Nucleus accumbens (tissue), 56 donors: Measurements from ENCODE around the gene RNF183.
"Not testable (repeated sequence)": the region's sequence is repeated elsewhere in the genome, so short reads cannot be mapped to it uniquely, and the experiment has no call there.

Experiments
- DNase-seq, 56 donors: peaks; one replicate each; lab custom pipeline; 2025; lab: John Stamatoyannopoulos, UW

The RNF183 gene

GRCh38 chr9:113278840-113279239, 24.3 kb downstream of the RNF183 start:
- DNase-seq = no peak

DNA sequence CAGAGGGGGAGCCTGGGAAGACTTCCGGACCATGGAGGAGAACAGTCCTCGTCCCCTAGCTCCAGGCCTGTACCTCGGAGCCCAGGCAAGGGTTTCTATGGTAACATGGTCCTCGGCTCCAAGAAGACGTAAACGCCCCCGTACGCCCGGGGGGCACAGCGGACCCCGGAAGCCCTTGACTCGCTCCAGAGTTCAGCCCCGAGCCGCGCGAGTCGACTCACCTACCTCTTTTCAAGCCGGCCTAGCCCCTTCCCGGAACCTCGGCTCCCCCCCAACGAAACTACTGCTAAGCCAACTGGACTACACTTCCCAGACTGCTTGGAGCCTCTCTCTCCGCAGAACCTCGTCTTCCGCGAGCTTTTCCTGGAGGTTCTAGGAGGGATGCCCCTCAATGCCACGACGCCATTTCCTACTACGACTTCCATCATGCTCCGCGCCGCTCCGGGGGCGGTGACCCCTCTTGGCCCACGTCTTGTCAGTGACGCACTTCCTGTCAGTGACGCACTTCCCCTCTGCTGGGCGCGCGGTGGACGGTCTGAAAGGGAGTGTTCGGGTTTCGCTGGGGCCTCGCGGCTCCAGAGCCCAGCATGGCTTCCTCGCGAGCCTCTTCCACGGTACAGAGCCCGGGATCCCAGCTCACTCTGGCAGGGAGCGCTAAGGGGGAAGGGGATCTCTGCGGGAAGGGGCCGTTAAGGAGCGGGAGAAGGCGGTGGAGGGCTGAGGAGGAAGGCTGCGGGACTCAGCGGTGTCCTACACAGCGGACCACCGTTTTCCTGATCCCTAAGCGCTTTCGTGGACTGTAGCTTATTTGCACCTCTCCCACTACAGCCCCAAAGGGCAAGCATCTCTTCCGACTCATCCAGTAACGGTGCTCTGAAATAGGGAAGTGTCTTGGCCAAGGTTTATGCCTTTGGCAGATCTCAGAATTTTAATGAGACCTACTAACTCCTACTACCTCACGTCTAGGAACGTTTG, 27.7 kb downstream of the RNF183 start, which contains the start of the genes CDC26 and PRPF4:
Gene CDC26, minus strand, starts transcription at position 416 of the 975 bp plus-strand sequence. CDS start 3,065 bp downstream, outside the sequence.
Gene PRPF4, plus strand, starts transcription at position 502 of the 975 bp plus-strand sequence. Its CDS starts 86 bp downstream, at position 588.
- peak; percentile 78 to 98 (median 96) for DNase-seq

DNA sequence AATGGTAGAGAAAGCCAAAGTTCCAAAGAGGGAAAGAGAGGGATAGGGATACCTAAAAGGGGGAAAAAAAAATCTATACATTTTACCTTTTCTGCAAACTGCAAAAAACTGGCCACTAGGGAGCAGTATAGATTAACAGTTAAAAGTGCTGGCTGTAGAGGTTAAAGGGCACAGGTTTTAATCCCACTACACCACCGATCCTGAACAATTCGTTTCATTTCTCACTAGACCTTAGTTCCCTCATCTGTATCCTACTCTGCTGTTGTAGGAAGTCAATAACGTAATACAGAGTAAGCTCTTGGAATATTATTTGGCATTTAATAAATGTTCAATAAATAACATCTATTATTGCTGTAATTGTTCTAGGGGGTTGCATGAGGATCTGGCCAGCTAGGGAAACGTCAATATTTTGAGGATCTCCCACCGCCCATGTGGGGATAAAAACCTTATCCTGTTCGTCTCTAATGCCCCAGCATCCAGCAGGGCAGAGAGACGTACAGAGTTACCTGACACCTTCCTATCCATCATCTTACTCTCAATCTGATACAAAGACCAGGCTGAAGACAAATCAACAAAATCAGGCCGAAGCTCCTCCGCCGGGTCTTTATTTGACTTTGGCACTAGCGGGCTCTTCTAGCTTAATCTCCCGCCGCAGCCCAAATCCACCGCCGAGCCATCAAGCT, 28.6 kb downstream of the RNF183 start:
- DNase-seq = peak in 1 of 56 donors; percentile 47

- no peak for DNase-seq
Measured at GRCh38 chr9:113269871-113270270, 33.3 kb downstream of the RNF183 start.

- DNase-seq = no peak
Measured at GRCh38 chr9:113269355-113269754, 33.8 kb downstream of the RNF183 start.

DNA sequence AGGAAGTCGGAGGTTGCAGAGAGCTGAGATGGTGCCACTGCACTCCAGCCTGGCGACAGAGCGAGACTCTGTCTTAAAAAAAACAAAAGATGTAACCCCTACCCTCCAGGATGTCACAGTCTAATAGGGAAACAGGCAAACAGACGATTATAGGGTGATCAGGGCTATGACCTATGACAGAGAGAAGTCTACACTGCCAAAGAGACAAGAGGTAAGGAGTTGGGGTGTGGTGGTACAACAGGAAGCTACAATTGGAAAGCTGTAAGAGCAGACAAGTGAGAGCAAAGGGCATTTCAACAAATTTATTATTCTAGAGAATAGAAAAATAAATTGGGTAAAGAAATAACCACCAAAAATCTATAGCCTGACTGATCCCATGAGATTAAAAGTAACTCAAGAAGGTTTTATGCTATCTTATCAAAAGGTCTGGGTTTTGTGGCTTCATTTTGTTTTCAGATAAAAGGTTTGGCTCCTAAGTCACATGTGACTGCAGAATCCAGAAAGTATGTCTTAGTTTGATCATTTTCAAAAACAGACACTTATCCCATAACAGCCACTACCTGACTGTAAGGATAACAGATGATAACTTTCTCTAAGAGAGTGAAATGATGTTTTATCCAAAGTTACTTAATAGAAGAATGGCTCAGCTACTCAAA, 35.1 kb downstream of the RNF183 start:
- DNase-seq = no peak

GRCh38 chr9:113266174-113266573, 37.0 kb downstream of the RNF183 start:
- no peak for DNase-seq

GRCh38 chr9:113261917-113262671, 41.1 kb downstream of the RNF183 start:
- no peak for DNase-seq

DNA sequence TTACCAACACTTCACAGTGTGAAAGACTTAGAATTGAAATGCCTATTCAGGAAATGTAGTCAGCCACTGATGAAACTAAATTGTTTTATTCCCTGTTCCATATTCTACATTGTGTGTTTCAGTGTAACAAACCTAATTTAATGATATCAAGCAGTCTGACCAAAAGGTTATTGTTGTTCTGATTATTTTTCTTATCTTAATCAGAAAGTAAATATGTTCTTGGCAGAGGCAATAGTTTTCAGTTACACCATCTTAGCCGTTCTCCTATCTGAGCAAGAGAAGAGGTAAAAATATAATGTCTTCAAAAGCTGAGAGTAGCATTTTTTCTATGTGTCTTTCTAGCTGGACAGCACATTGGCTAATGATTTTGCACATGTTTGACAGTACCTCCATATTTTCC, 44.9 kb downstream of the RNF183 start:
- no peak for DNase-seq

GRCh38 chr9:113257863-113258262, 45.3 kb downstream of the RNF183 start:
- no peak for DNase-seq

DNA sequence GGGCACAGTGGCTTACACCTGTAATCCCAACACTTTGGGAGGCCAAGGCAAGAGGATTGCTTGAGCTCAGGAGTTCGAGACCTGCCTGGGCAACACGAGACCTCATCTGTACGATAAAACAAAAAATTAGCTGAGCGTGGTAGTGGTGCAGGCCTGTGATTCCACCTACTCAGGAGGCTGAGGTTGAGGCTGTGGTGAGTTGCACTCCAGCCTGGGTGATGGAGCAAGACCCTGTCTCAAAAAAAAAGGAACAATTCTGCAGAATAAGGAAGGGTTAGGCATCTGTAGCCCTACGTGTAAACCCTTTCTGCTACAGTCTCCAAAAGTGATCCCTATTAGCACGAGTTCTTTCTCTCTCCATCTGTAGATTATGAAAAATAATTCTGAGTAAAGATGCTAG, 47.7 kb downstream of the RNF183 start:
- no peak for DNase-seq

- DNase-seq = no peak
Measured at GRCh38 chr9:113254991-113255390, 48.2 kb downstream of the RNF183 start.

DNA sequence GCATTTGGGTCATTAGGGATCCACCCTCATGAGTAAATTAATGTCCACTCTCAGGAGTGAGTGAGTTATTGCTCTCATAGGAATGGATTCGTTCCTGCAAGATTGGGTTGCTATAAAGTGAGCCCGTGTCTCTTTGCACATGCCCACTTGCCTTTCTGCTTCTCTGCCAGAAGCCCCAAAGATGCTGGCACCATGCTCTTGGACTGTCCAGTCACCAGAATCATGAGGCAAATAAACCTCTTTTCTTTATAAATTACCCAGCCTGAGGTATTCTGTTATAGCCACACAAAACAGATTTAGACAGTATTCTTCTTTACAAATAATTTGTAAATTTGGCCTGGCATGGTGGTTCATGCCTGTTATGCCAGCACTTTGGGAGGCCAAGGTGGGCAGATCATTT, 52.4 kb downstream of the RNF183 start:
- DNase-seq = no peak

DNA sequence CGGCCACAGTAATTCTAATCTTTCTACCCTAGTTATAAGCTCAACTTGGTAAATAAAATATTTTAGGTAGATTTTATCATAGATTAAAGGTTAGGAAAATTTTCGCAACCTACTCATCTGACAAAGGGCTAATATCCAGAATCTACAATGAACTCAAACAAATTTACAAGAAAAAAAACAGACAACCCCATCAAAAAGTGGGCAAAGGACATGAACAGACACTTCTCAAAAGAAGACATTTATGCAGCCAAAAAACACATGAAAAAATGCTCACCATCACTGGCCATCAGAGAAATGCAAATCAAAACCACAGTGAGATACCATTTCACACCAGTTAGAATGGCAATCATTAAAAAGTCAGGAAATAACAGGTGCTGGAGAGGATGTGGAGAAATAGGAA, 53.5 kb downstream of the RNF183 start:
- not testable (repeated sequence) for DNase-seq

DNA sequence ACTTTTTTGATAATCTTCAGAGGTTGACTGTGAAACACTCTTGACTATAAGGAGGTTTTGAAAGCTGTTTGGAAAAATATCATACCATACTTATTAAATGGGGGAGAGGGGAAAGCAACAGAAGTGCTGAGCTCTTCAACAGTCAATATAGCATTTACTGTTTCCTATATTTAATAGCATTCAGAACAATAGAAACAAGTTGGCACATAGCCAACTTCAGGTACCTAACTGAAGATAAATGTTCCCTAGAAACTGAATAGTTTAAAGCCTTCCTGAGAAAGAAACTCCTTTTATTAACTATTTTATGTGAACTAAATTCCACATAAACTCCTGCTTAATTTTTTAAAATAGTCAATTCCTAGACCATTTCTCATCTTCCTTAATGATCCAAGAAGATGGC, 55.5 kb downstream of the RNF183 start:
- no peak for DNase-seq
